HG02852 (cell line): ENCODE data around the gene NPAS3.

Experiments used
- ATAC-seq: cut with Tn5 transposase; IDR thresholded peaks from one replicate; pipeline ENCODE4 v1.9.1; 2021; ENCODE audit warnings: mild to moderate bottlenecking, moderate library complexity; ENCODE audit not compliant: unreplicated experiment

The NPAS3 gene

GRCh38 chr14:33839193-33840076 lies 900.8 kb downstream of the NPAS3 start:
- ATAC-seq: no peak

- ATAC-seq: no peak
Measured at GRCh38 chr14:33840797-33841196, 902.1 kb downstream of the NPAS3 start.

- no peak for ATAC-seq
Measured at GRCh38 chr14:33842299-33842698, 903.6 kb downstream of the NPAS3 start.

DNA sequence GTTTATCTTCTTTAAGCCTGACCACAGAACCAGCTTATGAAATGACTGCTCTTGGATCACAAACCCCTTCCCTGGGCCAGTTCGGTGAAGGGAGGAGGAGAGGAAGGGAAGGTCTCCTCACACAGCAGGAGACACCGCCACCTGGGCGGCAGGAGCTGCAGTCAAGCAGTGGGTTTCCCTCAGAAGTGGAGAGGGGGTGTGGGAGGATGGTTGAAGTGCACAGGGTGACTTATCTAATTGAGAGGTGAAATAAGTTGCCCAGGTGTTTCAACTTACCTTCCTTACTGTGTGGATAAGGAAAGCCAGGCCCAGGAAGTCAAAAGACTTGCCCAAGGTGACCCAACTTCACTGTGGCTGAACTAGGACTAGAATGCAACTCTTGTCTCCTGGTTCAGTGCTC lies 905.4 kb downstream of the NPAS3 start:
- ATAC-seq: no peak

GRCh38 chr14:33846100-33846824 lies 907.6 kb downstream of the NPAS3 start:
- no peak for ATAC-seq

- ATAC-seq: no peak
Measured at GRCh38 chr14:33847066-33847465, 908.4 kb downstream of the NPAS3 start.

- no peak for ATAC-seq
Measured at GRCh38 chr14:33848009-33848408, 909.3 kb downstream of the NPAS3 start.

DNA sequence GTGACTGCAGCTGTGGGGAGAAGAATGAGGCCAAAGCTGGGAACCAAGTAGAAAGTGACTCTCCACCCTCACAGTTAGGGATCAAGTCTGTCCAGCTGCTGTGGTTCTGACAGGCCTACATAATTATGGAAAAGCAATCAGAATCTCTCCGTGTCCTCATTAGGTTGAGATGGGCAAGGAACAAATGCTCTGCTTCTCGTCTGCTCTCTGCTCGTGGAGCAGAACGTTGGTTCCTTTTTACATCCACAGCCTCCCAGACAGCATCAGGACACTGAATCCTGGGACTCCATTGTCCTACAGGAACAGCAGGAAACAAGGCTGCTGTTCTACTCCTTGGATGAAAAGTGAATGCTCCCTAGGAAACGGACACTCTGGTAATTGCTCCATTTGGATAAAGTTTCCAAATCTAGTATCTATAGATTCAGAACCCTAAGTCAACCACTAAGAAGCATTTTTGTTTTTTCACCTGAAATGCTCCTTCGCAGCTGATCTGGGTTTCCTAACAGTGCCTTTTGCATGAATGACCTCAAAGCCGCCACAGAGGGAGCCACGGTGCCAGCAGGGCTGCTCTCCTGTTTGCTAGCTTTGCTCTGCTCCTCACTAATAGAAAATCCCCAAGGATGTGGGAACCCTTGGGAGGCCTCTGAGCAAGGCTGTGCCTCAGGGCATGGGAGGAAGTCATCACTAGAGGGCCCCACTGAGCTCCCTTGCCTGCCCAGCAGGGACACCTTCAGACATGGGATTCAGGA lies 910.2 kb downstream of the NPAS3 start:
- no peak for ATAC-seq

GRCh38 chr14:33849455-33849801 lies 910.7 kb downstream of the NPAS3 start:
- no peak for ATAC-seq

DNA sequence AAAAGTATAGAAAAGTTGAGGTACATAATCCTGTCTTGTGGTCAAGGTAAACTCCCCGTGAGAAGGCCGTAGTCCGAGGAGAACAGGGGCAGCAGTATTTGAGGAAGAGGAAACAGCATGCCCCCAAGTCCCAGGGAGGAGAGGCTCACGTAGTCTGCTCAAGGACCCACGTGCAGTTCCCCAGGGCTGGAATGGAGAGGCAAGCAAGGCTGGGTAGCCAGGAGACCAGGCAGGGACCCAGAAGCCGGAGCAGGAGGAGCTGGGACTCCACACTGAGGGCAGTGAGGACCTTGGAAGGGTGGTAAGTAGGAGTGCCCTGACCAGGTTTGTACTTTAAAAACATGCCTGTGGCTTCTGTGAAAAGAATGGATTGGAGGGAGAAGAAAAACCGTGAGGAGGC lies 912.1 kb downstream of the NPAS3 start:
- no peak for ATAC-seq

DNA sequence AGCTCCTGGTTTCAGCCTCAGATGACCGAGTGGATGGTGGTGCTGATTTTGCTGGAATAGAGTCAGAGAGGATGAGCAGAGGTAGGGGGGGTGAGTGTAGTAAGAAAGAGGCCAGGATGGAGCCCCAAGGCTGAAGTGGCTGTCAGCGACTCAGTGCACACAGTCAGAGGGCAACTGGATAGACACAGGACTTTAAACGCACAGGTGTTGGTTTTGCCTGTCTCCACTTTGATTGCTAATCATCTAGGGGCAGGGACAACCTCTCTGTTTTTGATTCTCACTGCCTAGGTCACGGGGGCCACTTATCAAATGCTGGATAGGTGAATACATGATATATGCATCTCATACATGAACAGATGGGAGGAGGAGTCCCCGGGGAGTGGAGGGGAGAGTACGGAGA lies 912.7 kb downstream of the NPAS3 start:
- no peak for ATAC-seq

DNA sequence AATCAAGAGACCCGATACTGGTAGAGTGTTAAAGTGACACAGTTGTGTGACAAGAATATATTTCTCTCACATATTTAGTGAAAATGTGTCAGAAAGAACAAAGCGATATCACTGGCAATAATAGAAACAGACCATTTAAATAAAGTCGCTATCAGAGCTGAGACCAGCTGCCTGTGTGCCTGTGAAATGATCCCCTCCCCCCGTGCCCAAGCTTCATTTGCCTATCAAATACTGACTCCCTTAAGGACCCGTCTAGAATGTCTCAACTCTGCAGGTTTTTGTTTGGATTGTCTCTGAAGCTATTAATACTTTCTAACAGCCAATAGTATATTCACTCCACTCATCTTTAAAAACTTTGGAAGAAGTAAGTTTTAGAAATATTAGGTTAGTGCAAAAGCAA lies 913.3 kb downstream of the NPAS3 start:
- ATAC-seq: no peak
